Lower lobe of right lung (tissue), 2 donors: ENCODE measurements around the gene PLIN4. TPM values are rescaled to one million over a fixed set of nuclear protein-coding genes. Genes with fewer than 3 reads are reported as not detected.

Source experiments
- ATAC-seq, 2 donors: fragments of 200-7000 bp; cut with Tn5 transposase; one replicate each; pipeline ENCODE4 v1.9.1; 2020 to 2022; ENCODE audit warnings: mild to moderate bottlenecking in 2 of 2, moderate library complexity in 2 of 2
- DNase-seq: peaks from one replicate; pipeline ENCODE4 v3.0.0-alpha.2; 2020
- H3K27ac ChIP-seq: fragments of 200-600 bp; one replicate; pipeline ENCODE4 v1.8.0; 2022
- H3K27me3 ChIP-seq: fragments of 200-600 bp; one replicate; pipeline ENCODE4 v1.8.0; 2022; ENCODE audit warnings: low read depth
- H3K36me3 ChIP-seq: fragments of 200-600 bp; one replicate; pipeline ENCODE4 v1.8.0; 2022; ENCODE audit warnings: mild to moderate bottlenecking
- H3K4me1 ChIP-seq: fragments of 200-600 bp; one replicate; pipeline ENCODE4 v1.8.0; 2022
- H3K4me3 ChIP-seq: fragments of 200-600 bp; one replicate; pipeline ENCODE4 v1.8.0; 2022; ENCODE audit warnings: mild to moderate bottlenecking
- H3K9me3 ChIP-seq: fragments of 200-600 bp; one replicate; pipeline ENCODE4 v1.8.0; 2022
- CTCF ChIP-seq: fragments of 200-600 bp; IDR thresholded peaks from one replicate; pipeline ENCODE4 v1.8.0; 2022; ENCODE audit warnings: antibody characterized with exemption, mild to moderate bottlenecking
- intact Hi-C: fragments of 100-400 bp; cut with DNase I; formaldehyde crosslinking; loops from one replicate; pipeline ENCODE4 v1.11.0; 2022
- total RNA-seq: library from RNA; stranded (reverse); fragmentation: NEBNext Ultra II Directional; extraction: Animal tissue kit (Norgen Biotek cat#: 25700); gene quantifications from one replicate; pipeline ENCODE4 v1.2.1, GENCODE V29; 2021
- donor health status: DM: no; HTN: yes; CAD: no; lungs with severe emphysema.

The PLIN4 gene
- total RNA-seq, 1 donor from 2014 or later, result 4.6 TPM

GRCh38 chr19:4507804-4508203 is 10.5 kb downstream of the PLIN4 start:
- intact Hi-C loops, result no loop called here
- Histone ChIP-seq H3K27ac (no peak overlapping the region), H3K4me3 (no peak overlapping the region), H3K36me3 (peaks cover 10% of the 10 kb centered on the region), H3K27me3 (no peaks in the 10 kb centered on the region), H3K9me3 (no peaks in the 10 kb centered on the region), H3K4me1 (no peaks in the 10 kb centered on the region)
- ATAC-seq, result no peak
- no peak for TF ChIP-seq CTCF
- no peak for DNase-seq

DNA sequence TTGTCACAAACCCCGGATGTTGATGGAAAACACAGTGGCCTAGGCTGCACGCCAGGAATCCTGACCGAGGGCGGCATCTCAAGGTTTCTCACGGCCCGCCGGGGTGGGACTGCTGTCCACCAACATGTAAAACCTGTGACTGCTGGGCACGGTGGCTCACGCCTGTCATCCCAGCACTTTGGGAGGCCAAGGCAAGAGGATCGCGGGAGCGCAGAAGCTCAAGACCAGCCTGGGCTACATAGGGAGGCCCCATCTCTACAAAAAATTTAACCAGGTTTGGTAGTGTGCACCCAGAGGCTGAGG is 11.2 kb downstream of the PLIN4 start:
- intact Hi-C loops, result no loop called here
- no peak for ATAC-seq
- Histone ChIP-seq H3K9me3 (no peaks in the 10 kb centered on the region), H3K4me3 (no peak overlapping the region), H3K36me3 (peaks cover 17% of the 10 kb centered on the region), H3K27ac (no peak overlapping the region), H3K27me3 (no peaks in the 10 kb centered on the region), H3K4me1 (no peaks in the 10 kb centered on the region)
- DNase-seq, result no peak
- TF ChIP-seq CTCF, result no peak

- Histone ChIP-seq H3K27ac (no peak overlapping the region), H3K9me3 (no peaks in the 10 kb centered on the region), H3K27me3 (no peaks in the 10 kb centered on the region), H3K36me3 (peaks cover 23% of the 10 kb centered on the region), H3K4me1 (no peaks in the 10 kb centered on the region), H3K4me3 (no peak overlapping the region)
- TF ChIP-seq CTCF, result no peak
- ATAC-seq (no peak), DNase-seq (no peak)
- intact Hi-C loops, result no loop called here
These were observed 11.7 kb downstream of the PLIN4 start for GRCh38 chr19:4506449-4507149.

DNA sequence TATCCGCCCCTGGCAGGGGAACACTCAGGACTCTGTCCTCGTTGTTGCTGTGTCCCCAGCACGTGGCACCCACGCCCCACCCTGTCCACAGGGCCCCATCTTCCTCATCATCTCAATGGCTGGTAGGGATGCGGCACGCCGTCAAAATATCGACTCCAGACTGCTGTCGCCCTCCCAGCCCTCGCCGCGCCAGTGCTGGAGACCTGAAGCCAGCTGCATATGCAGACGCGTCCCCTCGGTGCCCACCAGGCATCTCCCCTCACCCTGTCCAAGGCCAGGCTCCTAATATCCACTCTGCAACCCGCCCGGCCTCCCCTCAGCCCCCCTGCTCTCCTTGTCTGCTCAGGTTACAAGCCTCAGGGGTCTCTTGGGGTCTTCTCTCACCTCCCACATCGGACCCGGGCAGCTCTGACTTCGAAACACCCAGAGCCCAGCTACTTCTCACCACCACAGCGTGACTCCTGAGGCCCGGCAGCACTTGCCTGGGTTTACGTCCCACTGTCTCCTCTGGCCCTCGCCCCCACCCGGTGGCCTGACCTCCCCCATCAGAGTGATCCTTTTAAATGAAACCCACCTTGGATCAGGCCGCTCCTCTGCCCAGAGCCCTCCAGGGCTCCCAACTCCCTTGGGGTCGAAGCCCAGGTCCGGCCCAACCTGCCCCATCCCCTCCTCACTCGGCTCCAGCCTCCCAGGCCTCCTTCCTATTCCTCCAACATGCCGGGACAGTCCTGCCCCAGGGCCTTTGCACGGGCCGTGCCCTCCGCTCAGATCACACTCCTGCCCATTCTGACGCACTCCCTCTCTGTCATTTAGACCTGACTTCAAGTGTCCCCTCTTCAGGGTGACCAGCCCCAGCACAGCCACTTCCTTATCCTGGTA is 12.5 kb downstream of the PLIN4 start:
- no peak for ATAC-seq
- Histone ChIP-seq H3K36me3 (peaks cover 30% of the 10 kb centered on the region), H3K4me3 (no peak overlapping the region), H3K27ac (no peak overlapping the region), H3K27me3 (no peaks in the 10 kb centered on the region), H3K9me3 (no peaks in the 10 kb centered on the region), H3K4me1 (no peaks in the 10 kb centered on the region)
- intact Hi-C loops, result no loop called here
- DNase-seq, result no peak
- TF ChIP-seq CTCF, result no peak

GRCh38 chr19:4504891-4505569 is 13.3 kb downstream of the PLIN4 start:
- H3K27ac ChIP-seq, result no peak overlapping the region
- intact Hi-C loops, result no loop called here
- no peak for DNase-seq
- H3K36me3 ChIP-seq, result peaks cover 38% of the 10 kb centered on the region
- ATAC-seq, result peak in 1 of 2 donors; percentile 7
- TF ChIP-seq CTCF, result no peak
- H3K4me3 ChIP-seq, result no peak overlapping the region
- H3K27me3 ChIP-seq, result no peaks in the 10 kb centered on the region
- no peaks in the 10 kb centered on the region for H3K4me1 ChIP-seq
- H3K9me3 ChIP-seq, result no peaks in the 10 kb centered on the region
